KBM-7 (cell line): Measurements from ENCODE around the gene MAMDC4.
"Not testable (repeated sequence)": the region's sequence is repeated elsewhere in the genome, so short reads cannot be mapped to it uniquely, and the experiment has no call there.

Experiments
- DNase-seq: peaks from one replicate; pipeline ENCODE4 v3.0.0-alpha.2; 2015
- in situ Hi-C: fragments of 300-500 bp; cut with MboI; formaldehyde crosslinking; loops from 2 replicates; pipeline ENCODE4 v1.14.3; 2020; ENCODE audit warnings: low sequenced_read_pairs, low pct_unique_long_range_greater_than_20kb, mixed read lengths

Gene MAMDC4

DNA sequence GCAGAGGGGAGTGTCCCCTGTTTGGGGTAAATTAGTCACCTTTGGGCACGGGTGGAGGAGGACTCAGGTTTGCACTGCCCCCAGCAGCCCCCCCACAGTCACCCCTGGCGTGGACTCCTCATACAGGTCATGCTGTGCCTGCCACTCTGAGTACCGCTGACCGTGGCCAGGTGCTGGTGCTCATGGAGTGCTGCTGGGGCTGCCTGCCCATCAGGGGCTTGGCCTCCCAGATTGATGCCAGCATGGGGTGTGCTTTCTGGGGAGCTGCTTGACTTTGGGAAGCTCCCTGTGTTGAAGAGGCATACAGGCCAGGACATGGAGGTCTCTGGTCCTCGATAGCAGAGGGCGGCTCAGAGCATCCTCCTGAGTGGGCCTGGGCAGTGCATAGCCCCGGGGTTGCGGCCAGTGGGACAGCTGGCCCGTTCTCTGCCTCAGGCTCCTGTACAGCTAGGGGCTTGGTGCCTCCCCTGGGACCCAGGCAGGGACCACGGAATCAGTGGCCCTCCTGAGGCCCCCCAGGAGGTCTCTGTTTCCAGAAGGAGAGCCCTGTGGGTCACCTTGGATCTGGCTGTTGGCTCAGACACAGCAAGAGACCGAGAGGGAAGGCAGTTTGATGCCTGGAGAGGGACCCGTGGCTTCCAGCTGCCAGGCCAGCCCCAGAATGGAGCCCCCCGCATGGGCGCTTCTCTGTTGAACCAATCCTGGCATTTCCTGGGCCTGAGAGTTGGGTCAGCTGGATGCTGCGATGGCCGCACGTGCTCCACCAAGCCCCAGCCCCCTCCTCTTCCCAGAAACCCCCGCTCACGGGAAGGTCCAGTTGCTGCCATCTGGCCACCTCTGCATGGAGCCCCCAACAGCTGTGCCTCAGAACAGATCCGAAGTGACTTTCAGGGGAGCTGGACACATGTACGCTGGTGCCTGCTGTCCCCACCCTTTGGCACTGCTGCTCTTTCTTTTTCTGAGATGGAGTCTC is 15.9 kb upstream of the MAMDC4 start:
- DNase-seq = no peak
- in situ Hi-C loops = no loop called here

- in situ Hi-C loops = no loop called here
- no peak for DNase-seq
Measured at GRCh38 chr9:136837146-136837855, 14.8 kb upstream of the MAMDC4 start.

- DNase-seq, in situ Hi-C loops: not testable (repeated sequence)
Measured at GRCh38 chr9:136837856-136838277, 14.3 kb upstream of the MAMDC4 start.

GRCh38 chr9:136838314-136839228 is 13.6 kb upstream of the MAMDC4 start:
- in situ Hi-C loops = no loop called here

GRCh38 chr9:136839229-136840139 is 12.7 kb upstream of the MAMDC4 start:
- in situ Hi-C loops = no loop called here
- DNase-seq = no peak

More at GRCh38 chr9:136838314-136839228, 13.6 kb upstream of the MAMDC4 start:
- DNase-seq = no peak

DNA sequence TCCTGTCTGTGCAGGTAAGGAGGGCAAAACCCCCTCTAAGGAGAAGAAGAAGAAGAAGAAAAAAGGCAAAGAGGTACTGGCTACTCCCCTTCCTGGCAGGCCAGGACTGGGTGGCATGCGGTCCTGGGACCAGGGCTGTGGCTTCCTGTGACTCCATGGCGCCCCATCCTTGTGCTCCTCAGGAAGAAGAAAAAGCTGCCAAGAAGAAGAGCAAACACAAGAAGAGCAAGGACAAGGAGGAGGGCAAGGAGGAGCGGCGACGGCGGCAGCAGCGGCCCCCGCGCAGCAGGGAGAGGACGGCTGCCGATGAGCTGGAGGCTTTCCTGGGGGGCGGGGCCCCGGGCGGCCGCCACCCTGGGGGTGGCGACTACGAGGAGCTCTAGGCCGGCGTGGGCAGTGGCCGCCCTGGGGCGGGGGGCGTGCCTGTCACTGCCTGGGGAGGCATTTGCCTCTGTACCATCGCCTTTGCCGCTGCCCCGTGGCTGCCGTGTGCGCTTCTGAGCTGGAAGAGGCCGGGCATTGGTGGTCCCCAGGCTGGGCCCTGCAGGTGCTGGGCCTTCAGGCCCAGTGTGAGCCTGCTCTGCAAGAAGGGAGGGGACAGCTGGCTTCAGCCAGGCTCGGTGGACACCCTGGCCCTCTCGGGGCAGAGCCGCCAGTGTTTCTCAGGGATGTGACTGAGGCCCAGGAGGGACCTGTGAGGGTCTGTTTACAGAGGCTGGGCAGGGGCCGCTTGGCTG is 11.8 kb upstream of the MAMDC4 start:
- in situ Hi-C loops = no loop called here
- no peak for DNase-seq

- peak; percentile 43 for DNase-seq
Measured at GRCh38 chr9:136840877-136841645, 11.1 kb upstream of the MAMDC4 start.

DNA sequence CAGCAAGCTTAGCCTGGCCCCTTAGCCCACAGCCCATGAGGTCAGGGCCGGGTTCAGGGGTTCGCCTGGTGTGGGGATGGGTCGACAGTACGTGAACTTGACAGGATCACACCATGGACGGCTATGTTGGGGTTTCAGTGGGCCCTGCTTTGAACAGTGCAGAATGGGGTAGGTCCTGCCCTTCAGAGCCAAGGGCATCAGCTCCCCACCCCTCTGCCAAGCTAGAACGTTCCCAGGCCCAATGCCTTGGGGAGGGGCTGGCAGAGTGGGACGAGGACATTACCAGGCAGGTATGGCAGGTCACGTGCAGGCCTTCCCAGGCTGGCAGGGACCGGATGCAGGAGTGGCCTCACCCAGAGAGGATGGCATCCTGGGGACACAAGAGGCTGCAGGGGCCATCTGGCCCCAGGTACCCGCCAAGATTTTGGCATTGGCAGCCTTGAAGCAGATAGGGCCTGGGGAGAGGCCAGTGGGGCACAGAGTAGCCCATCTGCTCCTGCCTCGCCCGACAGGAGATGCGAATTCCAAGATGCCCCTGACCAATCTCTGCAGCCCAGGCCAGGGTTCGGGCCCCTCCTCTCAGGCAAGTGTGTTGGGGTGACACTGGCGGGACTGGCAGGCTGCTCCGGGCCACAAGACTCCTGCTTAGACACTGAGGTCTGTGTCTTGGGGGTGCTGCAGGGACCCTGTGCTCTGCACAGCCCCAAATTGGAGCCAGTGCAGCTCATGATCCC is 10.3 kb upstream of the MAMDC4 start:
- in situ Hi-C loops, DNase-seq: not testable (repeated sequence)

More at GRCh38 chr9:136840877-136841645, 11.1 kb upstream of the MAMDC4 start:
- in situ Hi-C loops = no loop called here

- in situ Hi-C loops = not testable (repeated sequence)
- DNase-seq = peak; percentile 84
Measured at GRCh38 chr9:136842380-136842948, 9.7 kb upstream of the MAMDC4 start, which contains the start of gene AJM1. AJM1 (plus strand) TSS chr9:136842478; CDS start chr9:136844415, 1,937 bp downstream.

- DNase-seq, in situ Hi-C loops: not testable (repeated sequence)
Measured at GRCh38 chr9:136843159-136843800, 8.9 kb upstream of the MAMDC4 start.

DNA sequence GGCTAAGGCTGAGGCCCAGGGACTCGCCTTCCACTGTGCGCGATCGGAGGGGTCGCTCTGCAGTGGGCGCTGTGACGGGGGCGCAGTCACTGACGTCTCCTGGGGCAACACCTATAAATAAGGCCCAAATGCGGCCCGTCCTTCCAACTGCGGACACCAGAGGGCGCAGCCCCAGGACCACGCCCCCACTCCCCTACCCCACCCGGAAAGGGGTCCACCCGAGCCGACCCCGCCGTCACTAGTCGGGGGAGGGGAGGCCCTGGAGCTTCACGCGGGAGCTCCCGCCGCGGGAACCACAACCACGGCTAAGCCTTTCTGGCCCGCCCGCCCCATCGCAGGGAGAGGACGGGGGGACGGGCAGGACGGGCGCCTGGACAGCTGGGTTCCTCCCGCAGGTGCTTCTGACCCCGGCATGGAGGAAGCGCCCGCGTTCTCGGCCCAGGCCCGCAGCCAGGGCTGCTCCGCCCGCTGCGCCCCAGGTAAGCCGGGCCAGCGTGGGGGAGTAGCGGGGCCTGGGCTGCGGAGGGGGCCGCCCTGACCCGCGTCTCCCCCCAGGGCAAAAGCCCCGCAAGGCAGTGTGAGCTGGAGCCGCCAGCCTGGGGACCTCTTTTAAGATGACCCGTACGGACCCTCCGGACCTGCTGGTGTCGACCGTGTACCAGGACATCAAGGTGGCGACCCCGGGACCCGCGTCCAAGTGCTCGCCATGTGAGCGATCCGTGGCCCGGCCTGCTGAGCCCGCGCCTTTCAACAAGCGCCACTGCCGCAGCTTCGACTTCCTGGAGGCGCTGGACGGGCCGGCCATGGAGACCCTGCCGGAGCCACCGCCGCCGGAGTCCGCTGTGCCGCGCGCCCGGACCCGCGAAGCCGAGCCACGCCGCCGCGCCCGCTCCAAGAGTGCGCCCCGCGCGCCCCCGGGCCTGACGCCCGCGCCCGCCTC is 8.1 kb upstream of the MAMDC4 start:
- in situ Hi-C loops = not testable (repeated sequence)
- peak; percentile 49 for DNase-seq

DNA sequence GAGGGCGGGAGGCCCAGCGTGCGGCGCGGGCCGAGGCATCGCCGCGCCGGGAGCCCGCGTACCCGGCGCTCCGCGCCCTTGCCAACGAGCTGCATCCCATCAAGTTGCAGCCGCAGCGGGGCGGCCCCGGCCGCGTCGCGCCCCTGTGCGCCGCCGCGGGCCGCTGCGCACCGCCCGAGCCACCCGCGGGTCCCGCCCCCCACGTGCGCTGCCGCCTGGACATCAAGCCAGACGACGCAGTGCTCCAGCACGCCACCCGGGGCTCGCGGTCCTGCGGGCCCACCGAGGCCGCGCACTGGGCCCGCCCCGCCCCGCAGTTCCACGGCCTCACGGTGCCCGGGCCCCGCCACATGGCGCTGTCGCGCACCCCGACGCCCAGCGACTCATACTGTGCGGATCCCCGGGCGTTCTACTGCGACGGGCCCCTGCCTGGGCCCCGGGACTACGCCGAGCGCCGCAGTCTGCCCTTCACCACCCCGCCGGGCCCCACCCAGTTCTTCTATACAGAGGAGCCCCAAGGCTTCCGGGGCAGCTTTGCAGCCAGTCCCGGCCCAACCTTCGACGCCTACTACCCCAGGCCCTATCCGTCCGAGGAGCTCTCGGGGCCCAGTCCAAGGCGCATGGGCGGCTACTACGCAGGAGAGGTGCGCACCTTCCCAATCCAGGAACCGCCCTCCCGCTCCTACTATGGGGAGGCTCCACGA is 7.2 kb upstream of the MAMDC4 start:
- in situ Hi-C loops = no loop called here
- DNase-seq = no peak

- no peak for DNase-seq
- in situ Hi-C loops = no loop called here
Measured at GRCh38 chr9:136845465-136846260, 6.5 kb upstream of the MAMDC4 start.
